Inferior parietal cortex (tissue), 1 donor: Measurements from ENCODE around the gene ZNF507.

Source experiments
- DNase-seq: peaks from one replicate; pipeline ENCODE4 v3.0.0-alpha.2; 2016; ENCODE audit errors: extremely low spot score

ZNF507 gene

GRCh38 chr19:32345261-32346207, at the start of gene ZNF507:
ZNF507 (plus strand) TSS chr19:32345610; CDS start chr19:32352831, 7,221 bp downstream.
- DNase-seq = peak; percentile 71

GRCh38 chr19:32296694-32297093, 48.7 kb upstream of the ZNF507 start:
- DNase-seq = no peak

- no peak for DNase-seq
Observed at GRCh38 chr19:32302778-32303177, 42.6 kb upstream of the ZNF507 start.

GRCh38 chr19:32303193-32303592, 42.2 kb upstream of the ZNF507 start:
- no peak for DNase-seq

GRCh38 chr19:32307591-32307990, 37.8 kb upstream of the ZNF507 start:
- DNase-seq = no peak

DNA sequence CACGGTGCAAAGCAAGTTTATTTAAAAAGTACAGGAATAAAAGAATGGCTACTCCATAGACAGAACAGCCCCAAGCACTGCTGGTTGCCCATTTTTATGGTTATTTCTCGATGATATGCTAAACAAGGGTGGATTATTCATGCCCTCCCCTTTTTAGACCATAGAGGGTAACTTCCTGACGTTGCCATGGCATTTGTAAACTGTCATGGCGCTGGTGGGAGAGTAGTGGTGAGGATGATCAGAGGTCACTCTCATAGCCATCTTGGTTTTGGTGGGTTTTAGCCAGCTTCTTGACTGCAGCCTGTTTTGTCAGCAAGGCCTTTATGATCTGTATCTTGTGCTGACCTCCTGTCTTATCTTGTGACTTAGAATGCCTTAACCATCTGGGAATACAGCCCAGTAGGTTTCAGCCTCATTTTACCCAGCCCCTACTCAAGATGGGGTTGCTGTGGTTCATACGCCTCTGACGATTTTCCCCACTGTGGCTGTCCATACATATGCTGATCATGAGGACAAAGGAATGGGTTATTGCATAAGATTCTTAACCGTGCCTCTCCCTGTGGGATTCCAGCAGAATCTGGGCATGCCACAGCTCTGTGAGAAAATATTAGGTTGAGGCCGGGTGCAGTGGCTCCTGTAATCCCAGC, 36.9 kb upstream of the ZNF507 start:
- no peak for DNase-seq

- DNase-seq = no peak
Observed at GRCh38 chr19:32309711-32310390, 35.6 kb upstream of the ZNF507 start.

DNA sequence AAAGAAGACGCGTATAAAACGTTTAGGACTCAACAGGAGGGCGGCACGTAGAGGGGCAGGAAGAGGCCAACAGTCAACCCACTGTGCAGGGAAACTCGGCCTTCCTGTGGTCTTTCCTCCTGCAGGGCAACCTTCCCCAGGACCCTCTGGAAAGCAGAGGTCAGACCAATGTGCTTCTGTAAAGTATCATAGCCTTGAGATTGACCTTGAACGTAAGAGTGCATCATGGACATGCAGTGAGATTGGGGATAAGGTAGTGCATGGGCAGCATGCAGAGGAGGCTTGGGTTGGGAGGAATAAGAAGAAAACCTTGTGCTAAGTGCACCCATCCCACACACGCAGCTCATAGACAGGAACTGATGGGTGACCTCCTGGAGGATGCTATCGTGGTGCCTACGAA, 34.0 kb upstream of the ZNF507 start:
- no peak for DNase-seq

DNA sequence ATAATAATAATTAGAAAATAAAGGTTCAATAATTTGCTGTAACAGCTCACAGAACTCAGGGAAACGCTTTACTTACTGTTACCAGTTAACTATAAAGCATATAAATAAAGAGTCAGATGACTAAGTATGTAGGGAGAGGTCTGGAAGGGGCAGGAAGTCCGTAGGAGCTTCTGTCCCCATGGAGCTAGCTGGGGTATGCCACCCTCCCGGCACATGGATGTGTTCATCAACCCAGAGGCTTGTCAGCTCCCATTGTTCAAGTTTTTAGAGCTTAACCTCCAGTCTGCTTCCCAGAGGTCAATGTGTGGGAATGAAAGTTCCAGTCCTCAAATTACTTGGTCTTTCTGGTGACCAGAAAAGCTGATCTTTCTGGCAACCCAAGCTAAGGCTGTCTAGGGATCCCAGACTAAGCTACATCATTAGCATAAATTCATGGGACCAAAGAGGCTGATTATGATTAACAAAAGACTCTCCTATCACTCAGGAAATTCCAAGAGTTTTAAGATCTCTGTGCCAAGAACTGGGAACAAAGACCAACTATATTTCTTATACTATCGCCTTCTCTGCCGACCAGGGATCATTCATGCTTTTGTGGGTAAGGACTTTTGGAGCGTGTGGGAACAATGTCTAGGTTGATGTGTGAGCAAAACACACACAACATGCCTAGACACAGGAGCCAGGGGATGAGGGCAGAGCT, 31.7 kb upstream of the ZNF507 start:
- DNase-seq = no peak

GRCh38 chr19:32316034-32316433, 29.4 kb upstream of the ZNF507 start:
- no peak for DNase-seq

DNA sequence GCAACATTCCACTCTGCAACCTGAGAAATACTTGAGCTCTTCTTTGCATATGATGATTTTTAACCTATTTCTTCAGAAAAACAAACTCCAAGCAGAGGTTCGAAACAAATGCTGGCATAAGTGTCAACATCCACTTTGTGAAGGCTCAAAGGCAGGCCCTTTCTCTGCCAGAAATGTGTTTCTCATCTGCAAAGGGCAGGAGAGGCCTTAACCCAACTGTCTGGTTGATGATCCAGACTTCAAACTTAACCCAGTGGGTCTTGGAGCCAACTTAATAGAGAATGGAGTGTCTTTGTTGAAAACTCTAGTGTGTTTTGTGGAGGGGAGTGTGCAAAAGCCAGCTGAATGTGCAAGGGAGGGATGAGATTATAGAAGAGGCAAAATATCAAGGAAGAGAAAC, 28.3 kb upstream of the ZNF507 start:
- DNase-seq = no peak

DNA sequence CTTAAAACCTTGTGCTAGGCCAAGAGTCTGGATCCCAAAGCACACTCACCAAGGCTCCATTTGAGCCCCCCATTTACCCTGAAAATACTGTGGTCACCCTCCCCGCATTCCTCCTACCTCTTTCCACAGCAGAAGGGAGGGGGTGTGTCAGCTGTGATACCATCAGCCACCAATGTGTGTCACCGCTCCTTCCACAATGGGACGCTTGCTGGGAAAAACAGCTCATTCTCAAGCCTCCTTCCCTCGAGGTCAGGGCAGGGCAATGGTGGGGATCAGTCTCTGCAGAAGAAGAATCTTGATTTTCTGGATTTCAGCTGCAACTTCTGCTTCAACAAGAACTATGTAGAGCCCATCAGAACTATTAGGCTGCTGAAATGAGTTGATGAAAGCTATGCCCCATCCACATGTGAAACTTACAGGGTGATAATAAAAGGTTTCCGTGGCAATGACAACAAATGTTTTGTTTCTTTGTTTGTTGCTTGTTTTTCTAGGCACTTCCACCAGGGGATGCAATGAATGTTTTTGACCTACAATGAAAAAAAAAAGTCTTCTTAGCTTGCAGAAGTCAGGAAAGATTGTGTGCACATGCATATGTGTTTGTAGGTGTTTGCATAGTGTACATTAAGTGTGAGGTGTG, 26.4 kb upstream of the ZNF507 start:
- DNase-seq = no peak

GRCh38 chr19:32322541-32322940, 22.9 kb upstream of the ZNF507 start:
- no peak for DNase-seq

DNA sequence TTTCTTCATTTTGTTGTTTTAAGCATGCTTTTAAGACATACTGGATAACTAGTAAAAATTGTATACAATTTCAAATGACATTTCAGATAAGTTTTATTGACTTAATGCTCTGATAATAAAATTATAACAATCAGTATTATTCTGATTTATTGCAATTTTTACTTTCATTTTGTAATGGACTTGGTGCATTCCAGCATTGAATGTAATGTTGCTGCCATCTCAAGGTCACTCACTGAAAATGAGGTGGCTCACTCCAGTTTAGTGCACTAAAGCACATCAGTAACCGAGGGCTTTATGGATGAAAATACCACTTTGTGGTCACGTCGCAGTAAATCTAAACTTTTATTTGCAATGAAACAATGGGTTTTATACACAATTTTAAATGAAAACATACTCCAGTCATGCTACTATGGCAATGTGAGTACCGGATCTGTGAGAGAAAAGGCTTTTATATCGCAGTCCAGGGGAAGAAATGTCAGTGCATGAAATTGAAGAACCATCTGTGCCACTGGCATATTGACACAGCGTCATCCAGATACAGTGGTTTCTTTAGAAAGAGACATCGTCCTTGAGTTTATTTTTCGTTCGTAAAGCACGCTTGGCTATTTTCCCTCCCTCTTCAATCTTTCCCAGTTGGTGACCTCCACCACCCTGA, 20.7 kb upstream of the ZNF507 start:
- no peak for DNase-seq

GRCh38 chr19:32330213-32330857, 15.1 kb upstream of the ZNF507 start:
- DNase-seq = no peak

GRCh38 chr19:32333227-32333626, 12.2 kb upstream of the ZNF507 start:
- DNase-seq = no peak

- DNase-seq = no peak
Observed at GRCh38 chr19:32336259-32337083, 8.9 kb upstream of the ZNF507 start.

- DNase-seq = no peak
Observed at GRCh38 chr19:32337084-32337808, 8.2 kb upstream of the ZNF507 start.

GRCh38 chr19:32339423-32339822, 6.0 kb upstream of the ZNF507 start:
- no peak for DNase-seq
